Muscle of leg (tissue), 11 donors: Measurements from ENCODE around the gene MED14. TPM values are rescaled to one million over a fixed set of nuclear protein-coding genes. Genes with fewer than 3 reads are reported as not detected.

Source experiments
- DNase-seq: peaks from one replicate; pipeline ENCODE4 v3.0.0; 2013
- H3K27ac ChIP-seq: one replicate; pipeline ENCODE4 v1.5.1; 2013; ENCODE audit warnings: mild to moderate bottlenecking, low read length, control low read depth
- H3K27me3 ChIP-seq: one replicate; pipeline ENCODE4 v1.6.1; 2013; ENCODE audit warnings: low read length; ENCODE audit not compliant: control insufficient read depth, insufficient read depth
- H3K36me3 ChIP-seq: one replicate; pipeline ENCODE4 v1.6.1; 2013; ENCODE audit warnings: low read length; ENCODE audit not compliant: control insufficient read depth, insufficient read depth
- H3K4me1 ChIP-seq: one replicate; pipeline ENCODE4 v1.6.1; 2013; ENCODE audit warnings: low read length; ENCODE audit not compliant: control insufficient read depth, insufficient read depth
- H3K4me3 ChIP-seq: one replicate; pipeline ENCODE4 v1.5.1; 2013; ENCODE audit warnings: low read length, control low read depth
- H3K9me3 ChIP-seq: replicated peaks from 2 replicates; pipeline ENCODE4 v1.6.1; 2013; ENCODE audit warnings: low read depth, low read length; ENCODE audit not compliant: control insufficient read depth
- WGBS: methylation state at CpG from one replicate; pipeline ENCODE4 v1.1.5; 2013; ENCODE audit warnings: missing lambda C conversion rate; ENCODE audit not compliant: insufficient coverage; 5-methylcytosine and 5-hydroxymethylcytosine counted together
- polyA plus RNA-seq, 8 donors: library from polyadenylated mRNA; unstranded; fragments of 120-200 nt; gene quantifications; one replicate each; pipeline versions ENCODE4 v1.2.1 to v1.2.3, GENCODE V29; 2013; ENCODE audit warnings: inconsistent platforms in 1 of 8, low replicate concordance in 1 of 8; ENCODE audit not compliant: insufficient read length in 8 of 8, insufficient read depth in 1 of 8
- total RNA-seq: library from RNA; stranded (reverse); fragments of 120-200 nt; gene quantifications from one replicate; pipeline ENCODE4 v1.2.4, GENCODE V29; 2013

Gene MED14
- total and polyA plus RNA-seq, 9 donors, result 18.8 to 37.8 (median 34.3) TPM

DNA sequence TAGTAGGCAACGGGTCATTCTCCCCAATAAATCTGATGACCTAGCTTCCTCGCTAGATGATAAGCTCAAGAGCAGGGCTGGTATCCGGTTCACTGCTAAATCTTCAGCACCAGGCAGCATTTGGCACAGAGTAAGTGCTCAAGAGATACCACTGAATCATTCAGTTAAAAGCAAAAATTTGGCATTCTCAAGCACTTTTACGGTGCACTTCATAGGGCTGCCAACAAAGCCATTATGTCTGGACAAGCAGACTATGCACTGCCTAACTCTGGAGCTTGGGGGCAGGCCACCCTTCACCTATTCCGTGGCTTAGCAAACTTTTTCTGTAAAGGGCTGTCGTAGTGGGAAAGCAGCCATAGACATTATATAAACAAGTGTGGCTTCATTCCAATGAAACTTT, 64.2 kb downstream of the MED14 start:
- Histone ChIP-seq H3K36me3 (peaks cover 40% of the 10 kb centered on the region), H3K4me3 (no peak overlapping the region), H3K27me3 (peaks cover 23% of the 10 kb centered on the region), H3K9me3 (no peaks in the 10 kb centered on the region), H3K4me1 (no peaks in the 10 kb centered on the region), H3K27ac (no peak overlapping the region)
- DNase-seq, result no peak
- WGBS, result 70% methylated on average over 4 of the region's 6 CpGs

DNA sequence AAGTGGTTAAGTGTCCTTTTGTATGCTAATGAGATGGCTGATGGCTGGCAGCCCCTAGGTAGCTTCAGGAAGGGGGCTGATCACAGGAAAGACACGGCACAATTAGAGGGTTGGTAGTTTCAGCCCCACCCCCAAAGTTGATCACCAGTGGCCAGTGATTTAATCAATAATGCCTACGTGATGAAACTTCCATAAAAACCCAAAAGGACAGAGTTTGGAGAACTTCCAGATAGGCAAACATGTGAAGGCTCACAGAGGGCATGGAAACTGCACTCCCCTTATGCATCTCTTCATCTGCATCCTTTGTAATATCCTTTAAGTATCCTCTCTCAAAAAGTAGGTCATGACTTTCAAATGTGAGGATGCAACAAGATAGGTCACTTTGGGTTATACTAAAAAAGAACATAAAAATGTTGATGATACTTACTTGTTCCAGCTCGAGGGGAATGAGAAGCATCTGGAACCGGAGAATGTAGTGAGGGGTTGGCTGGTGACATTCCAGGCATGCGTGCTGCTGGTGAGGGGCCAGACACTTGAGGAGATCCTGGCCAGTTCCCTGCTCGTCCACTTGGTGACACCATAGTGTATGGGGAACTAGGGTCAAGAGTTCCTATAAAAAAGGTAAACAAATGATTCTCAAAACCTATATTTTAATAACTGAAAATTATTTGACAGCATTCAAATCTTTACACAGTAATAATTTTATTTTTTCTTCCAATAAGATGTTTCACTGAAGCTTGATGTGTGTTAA, 71.3 kb downstream of the MED14 start:
- no peaks in the 10 kb centered on the region for H3K4me1 ChIP-seq
- DNase-seq, result peak; percentile 32
- 35% methylated on average over 2 of the region's 6 CpGs for WGBS
- peaks cover 22% of the 10 kb centered on the region for H3K27me3 ChIP-seq
- H3K9me3 ChIP-seq, result no peaks in the 10 kb centered on the region
- H3K36me3 ChIP-seq, result peaks cover 29% of the 10 kb centered on the region
- H3K4me3 ChIP-seq, result no peak overlapping the region
- H3K27ac ChIP-seq, result no peak overlapping the region

GRCh38 chrX:40663078-40663740, 72.1 kb downstream of the MED14 start:
- Histone ChIP-seq H3K27me3 (peaks cover 22% of the 10 kb centered on the region), H3K4me1 (no peaks in the 10 kb centered on the region), H3K36me3 (peaks cover 29% of the 10 kb centered on the region), H3K4me3 (no peak overlapping the region), H3K9me3 (no peaks in the 10 kb centered on the region), H3K27ac (no peak overlapping the region)
- WGBS, result no CpG with 5 or more reads among the region's 3 CpGs
- no peak for DNase-seq

- H3K9me3 ChIP-seq, result no peaks in the 10 kb centered on the region
- no peaks in the 10 kb centered on the region for H3K4me1 ChIP-seq
- DNase-seq, result no peak
- no peak overlapping the region for H3K27ac ChIP-seq
- no CpG with 5 or more reads among the region's 2 CpGs for WGBS
- H3K4me3 ChIP-seq, result no peak overlapping the region
- peaks cover 29% of the 10 kb centered on the region for H3K36me3 ChIP-seq
- peaks cover 19% of the 10 kb centered on the region for H3K27me3 ChIP-seq
Observed at GRCh38 chrX:40661489-40661888, 73.9 kb downstream of the MED14 start.

GRCh38 chrX:40660381-40660780, 75.0 kb downstream of the MED14 start:
- no peaks in the 10 kb centered on the region for H3K9me3 ChIP-seq
- peaks cover 16% of the 10 kb centered on the region for H3K27me3 ChIP-seq
- 90% methylated on average over 2 of the region's 5 CpGs for WGBS
- no peaks in the 10 kb centered on the region for H3K4me1 ChIP-seq
- peaks cover 26% of the 10 kb centered on the region for H3K36me3 ChIP-seq
- H3K4me3 ChIP-seq, result no peak overlapping the region
- DNase-seq, result no peak
- no peak overlapping the region for H3K27ac ChIP-seq

GRCh38 chrX:40653535-40653934, 81.8 kb downstream of the MED14 start:
- H3K4me3 ChIP-seq, result no peak overlapping the region
- no peaks in the 10 kb centered on the region for H3K4me1 ChIP-seq
- H3K36me3 ChIP-seq, result peaks cover 12% of the 10 kb centered on the region
- H3K27ac ChIP-seq, result no peak overlapping the region
- no CpG with 5 or more reads among the region's 2 CpGs for WGBS
- peaks cover 3% of the 10 kb centered on the region for H3K27me3 ChIP-seq
- no peaks in the 10 kb centered on the region for H3K9me3 ChIP-seq
- DNase-seq, result no peak

DNA sequence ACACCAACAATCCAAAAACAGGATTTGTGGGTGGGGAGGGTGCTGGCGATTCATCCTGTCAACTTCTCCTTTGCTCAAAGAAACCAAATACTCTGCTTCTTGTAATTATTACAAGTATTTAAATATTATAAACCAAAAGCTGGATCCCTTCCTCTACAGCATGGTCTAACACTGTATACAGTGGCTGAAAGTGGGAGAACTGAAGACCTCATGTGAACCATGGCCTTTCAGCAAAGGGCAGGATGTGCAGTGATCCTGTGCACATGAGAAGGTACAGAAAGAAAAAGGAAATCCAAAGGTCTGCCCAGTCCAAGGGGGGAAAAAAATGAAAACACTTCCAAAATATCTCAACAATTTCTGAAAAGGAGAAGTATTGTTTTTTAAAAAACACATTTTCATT, 82.7 kb downstream of the MED14 start:
- no peak overlapping the region for H3K4me3 ChIP-seq
- H3K27ac ChIP-seq, result no peak overlapping the region
- H3K9me3 ChIP-seq, result no peaks in the 10 kb centered on the region
- DNase-seq, result no peak
- H3K27me3 ChIP-seq, result peaks cover 5% of the 10 kb centered on the region
- peaks cover 9% of the 10 kb centered on the region for H3K36me3 ChIP-seq
- WGBS, result no CpG with 5 or more reads among the region's 1 CpG
- H3K4me1 ChIP-seq, result peaks cover 4% of the 10 kb centered on the region

DNA sequence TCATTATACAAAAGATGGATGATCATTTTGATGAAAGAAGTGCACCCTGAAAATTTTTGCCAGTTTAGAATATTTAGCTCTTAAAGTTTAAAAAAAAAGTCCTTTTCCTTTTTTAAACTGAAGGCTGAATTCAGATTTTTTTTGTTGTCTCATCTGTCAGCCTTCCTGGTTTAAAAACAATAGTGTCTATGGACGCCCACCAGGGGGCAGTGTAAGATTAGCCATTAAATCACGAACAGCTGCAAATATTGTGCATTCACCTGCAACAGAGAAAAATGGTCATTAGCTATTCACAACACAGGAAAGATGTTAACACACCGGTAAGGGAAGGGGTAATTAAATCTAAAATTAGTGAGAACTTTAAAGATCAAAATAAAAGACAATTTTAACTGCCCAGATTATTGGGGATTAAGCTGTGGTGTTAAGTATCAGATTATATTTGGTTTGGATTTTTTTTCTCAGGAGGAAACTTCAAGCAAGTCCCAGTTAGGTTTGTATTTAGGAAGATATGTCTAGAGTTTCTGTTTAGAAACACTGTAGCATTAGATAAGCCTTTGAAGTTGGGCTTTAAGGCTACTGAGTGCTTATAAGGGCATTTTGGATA, 83.6 kb downstream of the MED14 start:
- H3K27ac ChIP-seq, result no peak overlapping the region
- no CpG with 5 or more reads among the region's 3 CpGs for WGBS
- peaks cover 6% of the 10 kb centered on the region for H3K4me1 ChIP-seq
- peak; percentile 79 for DNase-seq
- no peak overlapping the region for H3K4me3 ChIP-seq
- no peaks in the 10 kb centered on the region for H3K9me3 ChIP-seq
- H3K27me3 ChIP-seq, result peaks cover 11% of the 10 kb centered on the region
- H3K36me3 ChIP-seq, result peaks cover 2% of the 10 kb centered on the region

DNA sequence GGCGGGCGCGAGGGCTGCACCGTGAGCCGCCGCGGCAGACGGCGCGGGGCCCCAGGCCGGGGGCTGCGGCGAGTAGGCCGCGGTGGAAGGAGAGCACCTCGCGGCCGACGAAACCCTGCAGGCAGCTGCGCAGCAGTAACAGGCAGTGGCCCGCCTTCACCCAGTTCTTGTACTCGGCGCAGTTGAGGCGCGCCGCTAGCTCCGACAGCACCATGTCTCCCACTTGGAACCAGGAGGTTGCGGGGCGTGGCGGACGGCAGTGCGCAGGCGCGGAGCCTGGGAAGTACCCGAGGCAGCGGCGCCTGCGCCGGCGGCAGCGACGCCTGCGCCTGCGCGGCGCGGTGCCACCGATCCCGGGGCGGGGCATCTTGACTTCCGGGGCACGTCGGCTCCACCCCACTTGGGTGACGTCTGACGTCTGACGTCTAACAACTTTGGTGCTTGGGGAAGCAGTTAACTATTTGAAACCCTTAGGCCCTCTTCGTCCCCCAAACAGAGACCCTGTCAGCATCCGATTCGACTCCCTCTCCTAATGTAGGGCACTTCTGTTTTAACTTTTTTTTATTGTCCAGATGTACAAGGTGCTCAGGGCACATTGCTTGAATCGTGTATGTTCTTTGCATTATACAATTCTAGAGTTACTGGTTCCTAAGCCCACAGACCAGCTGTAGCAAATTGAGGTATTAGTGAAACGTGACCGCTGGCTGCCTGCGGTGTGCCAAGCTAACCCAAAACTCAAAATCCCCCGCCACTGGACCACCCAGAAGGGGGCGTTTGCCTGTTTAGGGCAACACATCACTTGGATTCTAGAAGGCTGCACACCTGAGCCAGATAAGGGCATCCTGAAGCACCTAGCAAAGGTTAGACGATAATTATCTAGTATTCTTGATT, 87.8 kb downstream of the MED14 start, which contains the start of gene CXorf38:
Gene CXorf38, minus strand, starts transcription at position 255 of the 891 bp plus-strand sequence. Its CDS starts 41 bp downstream, at position 214.
- Histone ChIP-seq H3K4me3 (peak within 1 kb of the TSS; percentile 68), H3K27me3 (peaks cover 25% of the 10 kb centered on the region), H3K4me1 (peaks cover 22% of the 10 kb centered on the region), H3K27ac (peak within 1 kb of the TSS; percentile 81), H3K36me3 (no peaks in the 10 kb centered on the region), H3K9me3 (no peaks in the 10 kb centered on the region)
- WGBS, result 3% methylated on average over 52 of the region's 66 CpGs
- peak; percentile 96 for DNase-seq
